HEK293 (cell line): Measurements from ENCODE around the gene ZDHHC8.

Source experiments
- CTCF ChIA-PET: fragments of 350-600 bp; formaldehyde crosslinking; extraction: SDS; loops from one replicate; lab custom pipeline; 2021; ENCODE audit warnings: antibody characterized with exemption; lab: Yijun Ruan, JAX
- POLR2A ChIA-PET: fragments of 300-600 bp; formaldehyde crosslinking; extraction: SDS; loops from one replicate; lab custom pipeline; 2020; ENCODE audit warnings: antibody characterized with exemption, inconsistent platforms; lab: Yijun Ruan, JAX
- H3K27ac ChIP-seq: fragments of 200-500 bp; sonication (Bioruptor generic); 2 replicates; pipeline ENCODE4 v1.5.1; 2014; ENCODE audit warnings: low read depth, low read length, control low read depth, inconsistent platforms; ENCODE audit errors: extremely low read depth
- H3K36me3 ChIP-seq, 2 experiments: fragments of 200-500 bp in 1 of 2; sonication (Bioruptor generic) in 1 of 2; 1 replicate in 1 of 2; 2 replicates in 1 of 2; pipeline ENCODE4 v1.5.1; 2014 to 2017; ENCODE audit warnings: inconsistent platforms in 2 of 2, low read length in 2 of 2; ENCODE audit not compliant: control insufficient read depth in 2 of 2, insufficient read depth in 1 of 2
- H3K4me1 ChIP-seq: fragments of 200-500 bp; sonication (Bioruptor generic); 2 replicates; pipeline ENCODE4 v1.5.1; 2014; ENCODE audit warnings: mild to moderate bottlenecking, low read length, inconsistent platforms; ENCODE audit not compliant: control insufficient read depth, insufficient read depth
- H3K4me3 ChIP-seq: 2 replicates; pipeline ENCODE4 v1.5.1; 2011; ENCODE audit warnings: low read depth, mild to moderate bottlenecking, control low read depth, low read length, moderate library complexity
- H3K9me3 ChIP-seq: fragments of 200-500 bp; sonication (Bioruptor generic); 2 replicates; pipeline ENCODE4 v1.5.1; 2014; ENCODE audit warnings: low read depth, low read length, inconsistent platforms; ENCODE audit not compliant: control insufficient read depth, insufficient read depth
- BCL11A ChIP-seq: fragments of 450-650 bp; formaldehyde crosslinking; IDR thresholded peaks from 2 replicates; pipeline ENCODE4 v1.5.1; 2016; ENCODE audit warnings: low read depth, missing biosample characterization, missing genetic modification characterization
- BCL11B ChIP-seq: fragments of 450-650 bp; formaldehyde crosslinking; IDR thresholded peaks from 2 replicates; pipeline ENCODE4 v1.5.1; 2016; ENCODE audit warnings: low read depth, missing biosample characterization, missing genetic modification characterization
- EGR2 ChIP-seq: fragments of 450-650 bp; formaldehyde crosslinking; IDR thresholded peaks from 2 replicates; pipeline ENCODE4 v1.5.1; 2016; ENCODE audit warnings: low read depth, missing biosample characterization, missing genetic modification characterization
- GLIS1 ChIP-seq: fragments of 450-650 bp; formaldehyde crosslinking; IDR thresholded peaks from 2 replicates; pipeline ENCODE4 v1.5.1; 2016; ENCODE audit warnings: missing biosample characterization, missing genetic modification characterization
- GLIS2 ChIP-seq: fragments of 450-650 bp; formaldehyde crosslinking; IDR thresholded peaks from 2 replicates; pipeline ENCODE4 v1.5.1; 2016; ENCODE audit warnings: missing biosample characterization, missing genetic modification characterization
- KLF1 ChIP-seq: fragments of 450-650 bp; formaldehyde crosslinking; IDR thresholded peaks from 2 replicates; pipeline ENCODE4 v1.5.1; 2016; ENCODE audit warnings: missing biosample characterization, missing genetic modification characterization
- KLF9 ChIP-seq: fragments of 450-650 bp; formaldehyde crosslinking; IDR thresholded peaks from 2 replicates; pipeline ENCODE4 v1.5.1; 2016; ENCODE audit warnings: missing biosample characterization, missing genetic modification characterization, low read depth
- ZNF274 ChIP-seq, 2 experiments: fragments of 200-500 bp in 1 of 2; fragments of 450-650 bp in 1 of 2; sonication (Bioruptor generic) in 1 of 2; formaldehyde crosslinking in 1 of 2; IDR thresholded peaks; 2 replicates each; pipeline versions ENCODE4 v1.5.1 to v1.6.1; 2014 to 2016; ENCODE audit warnings: borderline replicate concordance in 1 of 2, inconsistent platforms in 1 of 2, low read length in 1 of 2, missing biosample characterization in 1 of 2, missing genetic modification characterization in 1 of 2
- ZNF335 ChIP-seq: fragments of 450-650 bp; formaldehyde crosslinking; conservative IDR thresholded peaks from 2 replicates; pipeline ENCODE4 v1.5.1; 2016; ENCODE audit warnings: missing biosample characterization, missing genetic modification characterization
- ZNF654 ChIP-seq: fragments of 450-650 bp; formaldehyde crosslinking; IDR thresholded peaks from 2 replicates; pipeline ENCODE4 v1.5.1; 2016; ENCODE audit warnings: low read depth, missing biosample characterization, missing genetic modification characterization
- TF ChIP-seq, protein P1 (sequence below): fragments of 450-650 bp; formaldehyde crosslinking; IDR thresholded peaks from 2 replicates; pipeline ENCODE4 v1.5.1; 2016; ENCODE audit warnings: missing biosample characterization, missing genetic modification characterization
- TF ChIP-seq, protein P2 (sequence below): fragments of 450-650 bp; formaldehyde crosslinking; IDR thresholded peaks from 2 replicates; pipeline ENCODE4 v1.5.1; 2016; ENCODE audit warnings: missing biosample characterization, missing genetic modification characterization

ZDHHC8 gene

DNA sequence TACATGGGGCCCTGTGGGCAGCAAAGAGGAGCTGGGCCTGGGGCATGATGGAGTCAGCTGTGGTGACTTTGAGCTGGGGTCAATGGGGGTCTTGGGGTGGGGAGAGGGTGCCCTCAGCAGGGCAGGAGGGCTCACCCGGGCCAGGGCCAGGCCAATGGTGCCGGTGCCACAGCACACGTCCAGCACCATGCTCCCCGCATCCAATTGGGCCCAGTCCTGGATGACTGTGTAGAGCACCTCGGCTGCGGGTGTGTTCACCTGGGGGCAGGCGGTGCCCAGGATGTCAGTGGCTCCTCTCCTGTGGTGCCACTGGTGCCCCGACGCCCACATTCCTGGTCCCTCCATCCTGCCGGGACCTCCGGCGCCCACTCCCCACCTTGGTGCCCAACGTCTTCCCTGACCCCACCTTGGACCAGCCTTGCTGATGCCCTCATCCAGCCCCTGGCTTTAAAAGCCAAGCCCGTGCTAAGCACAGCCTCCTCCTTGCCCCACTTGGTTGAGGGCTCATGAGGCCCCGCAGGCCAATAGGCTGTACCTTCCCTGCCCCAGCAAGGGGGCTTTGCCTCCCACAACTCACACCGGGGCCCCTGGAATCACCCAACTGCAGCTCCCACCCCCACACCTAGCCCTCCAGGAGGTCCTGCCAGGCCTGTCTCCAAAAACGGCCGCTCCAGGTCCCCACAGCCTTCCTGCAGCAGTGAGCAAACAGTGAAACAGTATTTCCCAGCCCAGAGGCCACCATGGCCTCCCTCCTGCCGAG is 17.9 kb upstream of the ZDHHC8 start (continued):
- TF ChIP-seq, protein P1, sequence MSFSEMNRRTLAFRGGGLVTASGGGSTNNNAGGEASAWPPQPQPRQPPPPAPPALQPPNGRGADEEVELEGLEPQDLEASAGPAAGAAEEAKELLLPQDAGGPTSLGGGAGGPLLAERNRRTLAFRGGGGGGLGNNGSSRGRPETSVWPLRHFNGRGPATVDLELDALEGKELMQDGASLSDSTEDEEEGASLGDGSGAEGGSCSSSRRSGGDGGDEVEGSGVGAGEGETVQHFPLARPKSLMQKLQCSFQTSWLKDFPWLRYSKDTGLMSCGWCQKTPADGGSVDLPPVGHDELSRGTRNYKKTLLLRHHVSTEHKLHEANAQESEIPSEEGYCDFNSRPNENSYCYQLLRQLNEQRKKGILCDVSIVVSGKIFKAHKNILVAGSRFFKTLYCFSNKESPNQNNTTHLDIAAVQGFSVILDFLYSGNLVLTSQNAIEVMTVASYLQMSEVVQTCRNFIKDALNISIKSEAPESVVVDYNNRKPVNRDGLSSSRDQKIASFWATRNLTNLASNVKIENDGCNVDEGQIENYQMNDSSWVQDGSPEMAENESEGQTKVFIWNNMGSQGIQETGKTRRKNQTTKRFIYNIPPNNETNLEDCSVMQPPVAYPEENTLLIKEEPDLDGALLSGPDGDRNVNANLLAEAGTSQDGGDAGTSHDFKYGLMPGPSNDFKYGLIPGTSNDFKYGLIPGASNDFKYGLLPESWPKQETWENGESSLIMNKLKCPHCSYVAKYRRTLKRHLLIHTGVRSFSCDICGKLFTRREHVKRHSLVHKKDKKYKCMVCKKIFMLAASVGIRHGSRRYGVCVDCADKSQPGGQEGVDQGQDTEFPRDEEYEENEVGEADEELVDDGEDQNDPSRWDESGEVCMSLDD (tag by site-specific recombination), result no peak
- TF ChIP-seq ZNF654 (tag by site-specific recombination), result no peak
- TF ChIP-seq GLIS1 (tag by site-specific recombination), result peak; percentile 82
- TF ChIP-seq BCL11A (tag by site-specific recombination), result no peak; the same call in 1 of the 2 replicates
- no peak for TF ChIP-seq ZNF274 (IDR thresholded peaks at IDR 0.05; ENCODE audit: low read length)
- TF ChIP-seq ZNF274 (tag by site-specific recombination; IDR thresholded peaks at IDR 0.05; ENCODE audit: borderline replicate concordance), result no peak
- no peak for TF ChIP-seq KLF1 (tag by site-specific recombination)
- TF ChIP-seq GLIS2, result peak; percentile 21; the same call in 1 of the 2 replicates
- TF ChIP-seq, all 188 proteins: peak for 4

DNA sequence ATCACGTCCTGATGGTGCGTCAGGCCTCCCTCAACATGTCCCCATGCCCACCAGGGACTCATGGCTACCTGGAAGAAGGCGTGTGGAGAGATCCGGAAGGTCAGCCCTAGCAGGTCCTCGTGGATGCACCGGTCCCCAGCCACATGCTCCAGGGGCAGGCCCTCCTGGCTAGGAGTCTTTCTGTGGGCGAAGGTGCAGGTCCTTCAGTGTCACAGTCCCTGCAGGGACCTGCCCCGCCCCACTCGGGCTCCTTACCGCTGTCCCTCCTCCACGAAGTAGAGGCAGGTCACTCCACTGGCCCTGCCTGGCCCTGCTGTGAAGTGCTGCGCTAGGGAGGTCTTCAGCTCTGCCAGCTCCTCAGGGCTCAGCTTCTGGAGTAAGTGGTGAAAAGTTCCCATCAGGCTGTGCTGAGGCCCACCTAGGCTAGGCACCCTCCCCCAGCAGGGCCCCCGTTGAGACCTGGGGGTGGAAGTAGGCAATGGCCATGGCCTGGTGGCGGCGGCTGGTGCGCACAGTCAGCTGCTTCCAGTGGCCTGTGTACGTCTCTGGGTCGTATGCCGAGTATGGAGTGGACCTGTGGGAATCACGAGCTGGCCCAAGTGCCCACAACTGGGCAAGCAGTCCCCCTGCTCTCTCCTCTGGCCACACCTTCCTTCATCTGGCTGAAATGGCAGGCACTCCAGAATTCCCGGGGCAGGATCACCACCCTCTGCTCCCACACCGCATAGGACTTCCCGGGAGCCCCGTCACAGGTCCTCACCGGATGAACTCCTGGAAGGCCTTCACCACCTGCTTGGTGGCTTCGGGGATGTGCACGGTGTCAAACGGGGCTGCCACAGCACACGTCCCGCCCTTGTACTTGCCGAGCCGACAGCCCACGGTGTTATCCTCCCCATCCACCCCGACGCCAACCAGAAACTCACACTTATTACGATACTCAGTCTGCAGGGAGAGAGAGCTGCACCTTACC is 16.8 kb upstream of the ZDHHC8 start:
- Histone ChIP-seq H3K9me3 (no peaks in the 10 kb centered on the region), H3K4me1 (no peaks in the 10 kb centered on the region), H3K4me3 (no peak overlapping the region), H3K36me3 (peaks cover 6 to 84% of the 10 kb centered on the region in 2 experiments), H3K27ac (no peak overlapping the region)
- ChIA-PET POLR2A (interaction anchor here (2.3 kb wide), 1 partner anchor 10 kb away, joined by 7 read pairs; no protein-coding TSS in a partner anchor), CTCF (interaction anchor here (0.6 to 0.7 kb wide), 2 partner anchors 202 to 631 kb away, joined by 3 read pairs; no protein-coding TSS in a partner anchor)
- TF ChIP-seq ZNF335 (tag by site-specific recombination) (0 out of 2 replicates have a peak, but pooled peaks have one; percentile 30), KLF9 (tag by site-specific recombination) (no peak)

DNA sequence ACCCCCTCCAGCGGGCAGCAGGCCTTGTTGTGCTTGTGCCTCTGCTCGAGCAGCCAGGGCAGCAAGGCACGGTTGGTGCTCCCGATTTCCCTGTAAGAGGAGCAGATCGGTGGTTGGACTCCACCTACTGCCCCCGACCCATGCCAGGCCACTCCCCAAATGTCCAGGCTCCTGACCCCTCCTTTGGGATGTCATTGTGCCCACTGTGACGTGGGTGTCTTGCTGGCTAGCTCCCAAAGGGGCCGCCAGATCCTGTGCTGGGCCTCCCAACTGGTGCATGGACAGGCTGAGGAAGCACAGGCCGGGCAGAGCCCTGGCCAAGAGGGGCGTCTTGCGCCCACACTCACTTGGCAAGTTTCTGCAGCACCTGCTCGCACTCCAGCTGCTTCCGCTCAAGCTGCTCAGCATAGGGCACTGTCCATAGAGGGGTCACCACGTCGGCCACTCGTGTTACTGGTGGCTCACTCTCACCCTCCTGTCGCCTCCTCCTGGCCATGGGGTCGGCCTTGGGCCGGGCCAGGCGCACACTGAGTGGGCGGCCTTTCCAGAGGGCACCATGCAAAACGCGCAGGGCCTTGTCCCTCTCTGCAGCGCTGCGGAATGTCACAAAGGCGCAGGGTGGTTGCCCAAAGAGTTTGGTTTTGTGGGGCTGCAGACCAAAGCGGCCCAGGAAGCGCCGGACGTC is 15.8 kb upstream of the ZDHHC8 start, which contains the start of gene RANBP1:
Gene RANBP1, plus strand, starts transcription at position 414 of the 685 bp plus-strand sequence. Its CDS starts 81 bp downstream, at position 495.
- no peaks in the 10 kb centered on the region for H3K4me1 ChIP-seq
- H3K9me3 ChIP-seq, result no peaks in the 10 kb centered on the region
- POLR2A ChIA-PET, result interaction anchor here (0.6 to 6.1 kb wide), 7 partner anchors 10 to 412 kb away, joined by 3 to 62 read pairs (median 7); partner anchors contain the start of genes DGCR8 and ZDHHC8
- peak; percentile 39; the same call in 1 of the 2 replicates for TF ChIP-seq EGR2 (tag by site-specific recombination)
- TF ChIP-seq, protein P2, sequence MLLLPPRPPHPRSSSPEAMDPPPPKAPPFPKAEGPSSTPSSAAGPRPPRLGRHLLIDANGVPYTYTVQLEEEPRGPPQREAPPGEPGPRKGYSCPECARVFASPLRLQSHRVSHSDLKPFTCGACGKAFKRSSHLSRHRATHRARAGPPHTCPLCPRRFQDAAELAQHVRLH (tag by site-specific recombination), result no peak
- 0 out of 2 replicates have a peak, but pooled peaks have one; percentile 24 for TF ChIP-seq BCL11B (tag by site-specific recombination)
- TF ChIP-seq, all 188 proteins: peak for 2
- Histone ChIP-seq H3K27ac (peak within 1 kb of the TSS; percentile 85), H3K4me3 (peak within 1 kb of the TSS; percentile 93), H3K36me3 (peaks cover 11 to 84% of the 10 kb centered on the region in 2 experiments)
- CTCF ChIA-PET, result interaction anchor here (0.6 kb wide), 1 partner anchor 632 kb away, joined by 3 read pairs; no protein-coding TSS in a partner anchor
